OCI-LY3 (cell line): ENCODE results near the gene GJC2.

Experiments used
- EZH2phosphoT487 ChIP-seq: fragments of 200-600 bp; shearing (Covaris generic); IDR thresholded peaks from 2 replicates; pipeline ENCODE4 v1.6.1; 2018; ENCODE audit warnings: antibody characterized with exemption, mixed run types, low read depth
- TF ChIP-seq, protein P1 (sequence below): fragments of 200-600, 300-600 bp; sonication (generic); IDR thresholded peaks from 2 replicates; pipeline ENCODE4 v1.5.1; 2014; ENCODE audit warnings: antibody characterized with exemption, low read length, low read depth

- TF ChIP-seq, protein P1, sequence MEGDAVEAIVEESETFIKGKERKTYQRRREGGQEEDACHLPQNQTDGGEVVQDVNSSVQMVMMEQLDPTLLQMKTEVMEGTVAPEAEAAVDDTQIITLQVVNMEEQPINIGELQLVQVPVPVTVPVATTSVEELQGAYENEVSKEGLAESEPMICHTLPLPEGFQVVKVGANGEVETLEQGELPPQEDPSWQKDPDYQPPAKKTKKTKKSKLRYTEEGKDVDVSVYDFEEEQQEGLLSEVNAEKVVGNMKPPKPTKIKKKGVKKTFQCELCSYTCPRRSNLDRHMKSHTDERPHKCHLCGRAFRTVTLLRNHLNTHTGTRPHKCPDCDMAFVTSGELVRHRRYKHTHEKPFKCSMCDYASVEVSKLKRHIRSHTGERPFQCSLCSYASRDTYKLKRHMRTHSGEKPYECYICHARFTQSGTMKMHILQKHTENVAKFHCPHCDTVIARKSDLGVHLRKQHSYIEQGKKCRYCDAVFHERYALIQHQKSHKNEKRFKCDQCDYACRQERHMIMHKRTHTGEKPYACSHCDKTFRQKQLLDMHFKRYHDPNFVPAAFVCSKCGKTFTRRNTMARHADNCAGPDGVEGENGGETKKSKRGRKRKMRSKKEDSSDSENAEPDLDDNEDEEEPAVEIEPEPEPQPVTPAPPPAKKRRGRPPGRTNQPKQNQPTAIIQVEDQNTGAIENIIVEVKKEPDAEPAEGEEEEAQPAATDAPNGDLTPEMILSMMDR = no peak
- TF ChIP-seq EZH2phosphoT487 = no peak
Measured at GRCh38 chr1:228104526-228105269, 45.0 kb upstream of the GJC2 start.
